ENCODE measurements around the gene SUGCT.
A peak's percentile ranks its signal among the peaks of the same experiment; 100 is the strongest.

DNA sequence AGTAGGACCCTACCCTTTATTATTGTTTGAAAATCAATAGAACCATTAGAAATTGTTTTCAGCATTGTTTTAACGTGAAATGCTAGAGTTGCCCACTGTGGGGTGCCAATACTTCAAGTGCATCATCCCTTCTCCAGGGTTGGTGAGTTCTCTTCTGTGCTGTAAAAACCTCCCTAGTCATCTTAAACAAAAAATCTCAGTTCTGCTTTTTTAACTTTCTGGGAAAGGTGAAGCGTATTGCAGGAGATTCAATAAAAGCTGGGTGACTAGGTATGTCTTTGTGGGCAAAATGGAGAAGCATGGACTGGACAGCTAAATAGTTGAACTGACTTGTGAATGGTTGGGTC lies 699.1 kb downstream of the SUGCT start:
- no peak for TF ChIP-seq POLR2A (IDR thresholded peaks at IDR 0.05)
- TF ChIP-seq CTCF (IDR thresholded peaks at IDR 0.05), result peak in 1 of 3 experiments; percentile 23
